Measurements from ENCODE around the gene PIGB. TPM values are rescaled to one million over a fixed set of nuclear protein-coding genes. Genes with fewer than 3 reads are reported as not detected.
"Not testable (repeated sequence)": the region's sequence is repeated elsewhere in the genome, so short reads cannot be mapped to it uniquely, and the experiment has no call there.

Gene PIGB
- total and polyA plus RNA-seq, 2 donors: 8.5 to 14.1 TPM

- H3K36me3 ChIP-seq (ENCODE audit: insufficient read depth); H3K4me1 ChIP-seq (ENCODE audit: insufficient read depth); H3K27ac ChIP-seq (ENCODE audit: low read depth); DNase-seq (ENCODE audit: extremely low spot score); H3K4me3 ChIP-seq (ENCODE audit: low read depth, low read length): not testable (repeated sequence)
- 95% methylated on average over 10 of the region's 10 CpGs for WGBS
Measured at GRCh38 chr15:55286442-55287189, 32.4 kb upstream of the PIGB start.

GRCh38 chr15:55288006-55288717 is 30.9 kb upstream of the PIGB start:
- H3K4me3 ChIP-seq (ENCODE audit: low read depth, low read length): no peak overlapping the region
- no peaks in the 10 kb centered on the region for H3K36me3 ChIP-seq (ENCODE audit: insufficient read depth)
- WGBS: 92% methylated on average over 8 of the region's 8 CpGs
- no peaks in the 10 kb centered on the region for H3K4me1 ChIP-seq (ENCODE audit: insufficient read depth)
- no peak overlapping the region for H3K27ac ChIP-seq (ENCODE audit: low read depth)
- DNase-seq (ENCODE audit: extremely low spot score): no peak

GRCh38 chr15:55289011-55289745 is 29.8 kb upstream of the PIGB start:
- peak overlapping the region; percentile 81 for H3K4me3 ChIP-seq (ENCODE audit: low read depth, low read length)
- 3% methylated on average over 37 of the region's 37 CpGs for WGBS
- no peaks in the 10 kb centered on the region for H3K4me1 ChIP-seq (ENCODE audit: insufficient read depth)
- peak overlapping the region; percentile 80 for H3K27ac ChIP-seq (ENCODE audit: low read depth)
- H3K36me3 ChIP-seq (ENCODE audit: insufficient read depth): no peaks in the 10 kb centered on the region
- no peak for DNase-seq (ENCODE audit: extremely low spot score)

GRCh38 chr15:55289746-55290527 is 29.1 kb upstream of the PIGB start, which contains the start of gene RAB27A:
TSS of gene RAB27A (minus strand) at chr15:55289813. CDS start at chr15:55234934, 54,879 bp downstream.
- WGBS: under 1% methylated on average over 69 of the region's 69 CpGs
- Histone ChIP-seq H3K27ac (ENCODE audit: low read depth) (peak within 1 kb of the TSS; percentile 80), H3K4me3 (ENCODE audit: low read depth, low read length) (peak within 1 kb of the TSS; percentile 81), H3K4me1 (ENCODE audit: insufficient read depth) (no peaks in the 10 kb centered on the region), H3K36me3 (ENCODE audit: insufficient read depth) (no peaks in the 10 kb centered on the region)
- DNase-seq (ENCODE audit: extremely low spot score): peak; percentile 31

GRCh38 chr15:55290528-55291057 is 28.4 kb upstream of the PIGB start:
- DNase-seq (ENCODE audit: extremely low spot score): peak; percentile 54

GRCh38 chr15:55297315-55297714 is 21.7 kb upstream of the PIGB start:
- Histone ChIP-seq H3K4me3 (ENCODE audit: low read depth, low read length) (no peak overlapping the region), H3K4me1 (ENCODE audit: insufficient read depth) (no peaks in the 10 kb centered on the region), H3K27ac (ENCODE audit: low read depth) (no peak overlapping the region), H3K36me3 (ENCODE audit: insufficient read depth) (no peaks in the 10 kb centered on the region)
- no peak for DNase-seq (ENCODE audit: extremely low spot score)

More at GRCh38 chr15:55290528-55291057, 28.4 kb upstream of the PIGB start:
- peak overlapping the region; percentile 81 for H3K4me3 ChIP-seq (ENCODE audit: low read depth, low read length)
- WGBS: 22% methylated on average over 17 of the region's 17 CpGs
- H3K36me3 ChIP-seq (ENCODE audit: insufficient read depth): no peaks in the 10 kb centered on the region
- H3K4me1 ChIP-seq (ENCODE audit: insufficient read depth): no peaks in the 10 kb centered on the region
- H3K27ac ChIP-seq (ENCODE audit: low read depth): no peak overlapping the region

GRCh38 chr15:55302801-55303200 is 16.2 kb upstream of the PIGB start:
- DNase-seq (ENCODE audit: extremely low spot score): not testable (repeated sequence)

DNA sequence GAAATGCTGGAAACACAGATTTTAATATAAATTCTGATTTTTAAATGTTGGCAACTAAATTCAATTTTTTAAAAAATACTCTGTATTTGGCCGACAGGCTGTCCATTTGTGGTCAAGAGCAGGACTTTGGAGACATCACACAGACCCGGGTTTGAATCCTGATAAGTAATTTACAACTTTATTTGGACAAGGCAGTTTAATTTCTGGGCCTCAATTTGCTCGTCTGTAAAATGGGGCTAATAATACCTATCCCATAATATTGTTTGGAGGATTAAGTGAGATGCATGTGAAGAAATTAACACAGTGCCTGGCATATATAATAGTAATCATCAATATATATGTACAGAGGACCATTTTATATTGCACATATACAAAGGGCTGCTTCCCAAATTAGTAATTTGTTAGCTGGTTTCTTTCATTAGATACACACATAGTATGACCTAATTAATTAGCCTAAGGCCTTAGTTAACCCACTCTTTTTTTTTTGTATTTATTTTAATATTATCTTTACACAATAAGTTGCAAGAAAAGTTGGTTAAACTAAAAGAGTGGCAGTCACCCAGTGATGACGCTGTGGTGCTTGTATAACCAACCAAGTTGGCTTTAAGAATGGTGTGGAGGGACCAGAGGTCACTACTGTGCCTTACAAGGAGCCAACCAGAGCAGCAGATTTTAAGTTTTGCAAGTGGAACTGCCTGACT is 665 bp downstream of the PIGB start:
- no peak for DNase-seq (ENCODE audit: extremely low spot score)
- Histone ChIP-seq H3K4me1 (ENCODE audit: insufficient read depth) (no peaks in the 10 kb centered on the region), H3K4me3 (ENCODE audit: low read depth, low read length) (peak overlapping the region; percentile 61), H3K27ac (ENCODE audit: low read depth) (no peak overlapping the region), H3K36me3 (ENCODE audit: insufficient read depth) (no peaks in the 10 kb centered on the region)
- 47% methylated on average over 4 of the region's 4 CpGs for WGBS

More at GRCh38 chr15:55302801-55303200, 16.2 kb upstream of the PIGB start:
- not testable (repeated sequence) for H3K4me3 ChIP-seq (ENCODE audit: low read depth, low read length); H3K27ac ChIP-seq (ENCODE audit: low read depth); H3K36me3 ChIP-seq (ENCODE audit: insufficient read depth); H3K4me1 ChIP-seq (ENCODE audit: insufficient read depth)
- WGBS: 94% methylated on average over 13 of the region's 32 CpGs

DNA sequence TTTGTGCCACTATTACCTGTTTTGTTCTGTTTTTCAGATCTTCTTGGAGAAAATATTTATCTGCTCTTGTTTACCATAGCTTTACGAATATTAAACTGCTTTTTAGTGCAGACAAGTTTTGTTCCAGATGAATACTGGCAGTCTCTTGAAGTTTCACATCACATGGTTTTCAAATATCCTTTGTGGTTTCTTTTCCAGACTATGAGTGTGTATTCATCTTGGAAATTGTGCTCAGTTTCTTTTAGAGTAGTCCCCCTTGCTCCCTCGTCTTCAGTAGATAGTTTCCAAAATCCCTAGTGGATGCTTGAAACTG is 1.2 kb downstream of the PIGB start:
- H3K36me3 ChIP-seq (ENCODE audit: insufficient read depth): no peaks in the 10 kb centered on the region
- DNase-seq (ENCODE audit: extremely low spot score): no peak
- no peak overlapping the region for H3K4me3 ChIP-seq (ENCODE audit: low read depth, low read length)
- no peaks in the 10 kb centered on the region for H3K4me1 ChIP-seq (ENCODE audit: insufficient read depth)
- WGBS: 35% methylated on average over 2 of the region's 2 CpGs
- no peak overlapping the region for H3K27ac ChIP-seq (ENCODE audit: low read depth)

DNA sequence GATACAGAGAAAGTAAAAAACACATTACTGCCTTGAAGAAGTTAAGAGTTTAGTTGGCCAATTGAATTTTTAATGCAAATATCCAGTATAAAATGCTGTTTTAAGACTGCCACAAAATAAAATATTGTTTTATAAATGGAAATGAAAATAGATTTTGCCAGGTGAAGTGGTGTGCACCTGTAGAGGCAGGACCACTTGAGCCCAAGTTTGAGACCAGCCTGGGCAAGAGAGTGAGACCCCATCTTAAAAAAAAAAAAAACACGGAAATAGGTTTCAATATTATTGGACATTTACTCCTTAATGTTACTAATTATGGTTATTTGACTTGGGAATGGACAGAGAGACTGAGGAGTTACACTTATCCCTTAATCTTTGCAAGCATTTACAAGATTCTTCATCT is 1.9 kb downstream of the PIGB start:
- Histone ChIP-seq H3K36me3 (ENCODE audit: insufficient read depth) (no peaks in the 10 kb centered on the region), H3K4me3 (ENCODE audit: low read depth, low read length) (no peak overlapping the region), H3K4me1 (ENCODE audit: insufficient read depth) (no peaks in the 10 kb centered on the region), H3K27ac (ENCODE audit: low read depth) (no peak overlapping the region)
- no peak for DNase-seq (ENCODE audit: extremely low spot score)
- 94% methylated on average over 1 of the region's 1 CpG for WGBS

DNA sequence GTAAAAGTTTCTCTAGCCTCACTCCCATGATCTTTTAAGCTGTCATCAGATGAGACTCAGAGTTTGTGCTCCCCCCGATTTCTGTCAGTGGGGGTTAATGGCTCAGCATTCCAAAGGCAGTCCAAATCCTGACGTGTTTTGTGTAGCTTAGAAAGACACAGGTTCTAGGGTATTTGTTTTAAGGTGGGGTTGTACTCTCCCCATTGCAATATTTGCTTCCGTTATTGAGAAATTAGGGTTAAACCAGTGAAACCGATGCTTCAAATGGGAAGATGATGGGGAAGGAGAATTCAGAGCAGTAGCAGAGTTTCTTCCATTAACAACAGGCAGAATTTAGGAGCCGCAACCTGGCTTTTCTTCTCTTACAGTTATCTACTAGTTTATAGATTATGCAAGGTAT is 3.4 kb downstream of the PIGB start:
- no peak overlapping the region for H3K4me3 ChIP-seq (ENCODE audit: low read depth, low read length)
- no peak overlapping the region for H3K27ac ChIP-seq (ENCODE audit: low read depth)
- no peaks in the 10 kb centered on the region for H3K36me3 ChIP-seq (ENCODE audit: insufficient read depth)
- WGBS: 83% methylated on average over 5 of the region's 5 CpGs
- no peaks in the 10 kb centered on the region for H3K4me1 ChIP-seq (ENCODE audit: insufficient read depth)
- DNase-seq (ENCODE audit: extremely low spot score): no peak

- H3K27ac ChIP-seq (ENCODE audit: low read depth): no peak overlapping the region
- no peaks in the 10 kb centered on the region for H3K36me3 ChIP-seq (ENCODE audit: insufficient read depth)
- DNase-seq (ENCODE audit: extremely low spot score): no peak
- no peak overlapping the region for H3K4me3 ChIP-seq (ENCODE audit: low read depth, low read length)
- no peaks in the 10 kb centered on the region for H3K4me1 ChIP-seq (ENCODE audit: insufficient read depth)
- WGBS: 84% methylated on average over 1 of the region's 1 CpG
Measured at GRCh38 chr15:55327387-55327786, 8.4 kb downstream of the PIGB start.
